H1 (cell line): ENCODE measurements around the gene TAOK2. TPM values are rescaled to one million over a fixed set of nuclear protein-coding genes. Genes with fewer than 3 reads are reported as not detected.
A peak's percentile ranks its signal among the peaks of the same experiment; 100 is the strongest.

Source experiments
- CTCF ChIA-PET: fragments of 300-600 bp; sonication (Branson Sonifier 250); formaldehyde crosslinking; loops from one replicate; lab custom pipeline; 2021; ENCODE audit not compliant: partially characterized antibody; lab: Charles Lee
- POLR2A ChIA-PET: fragments of 300-600 bp; sonication (Branson Sonifier 250); formaldehyde crosslinking; loops from one replicate; lab custom pipeline; 2021; ENCODE audit warnings: inconsistent platforms; ENCODE audit not compliant: partially characterized antibody; lab: Charles Lee
- DNase-seq, 2 experiments: peaks; one replicate each; pipeline versions ENCODE4 v3.0.0 to v3.0.0-alpha.2; 2010 to 2022; ENCODE audit warnings: low spot score in 2 of 2, low read depth in 1 of 2, mixed read lengths in 1 of 2
- FAIRE-seq: peaks from 2 replicates; lab custom pipeline; 2011; peaks lifted over from hg19 to GRCh38; lab: Jason Lieb, UNC
- H2AFZ ChIP-seq: 2 replicates; pipeline ENCODE4 v1.8.1; 2012; ENCODE audit warnings: low read length, inconsistent platforms
- H2AK5ac ChIP-seq: 2 replicates; pipeline ENCODE4 v1.6.1; 2013; ENCODE audit warnings: low read depth, low read length
- H2BK120ac ChIP-seq: replicated peaks from 2 replicates; pipeline ENCODE3; 2013; ENCODE audit warnings: low read depth, low read length, inconsistent platforms
- H2BK12ac ChIP-seq: 2 replicates; pipeline ENCODE4 v1.6.1; 2013; ENCODE audit warnings: low read depth, low read length
- H2BK15ac ChIP-seq: 2 replicates; pipeline ENCODE4 v1.6.1; 2013; ENCODE audit warnings: low read length
- H2BK20ac ChIP-seq: 2 replicates; pipeline ENCODE4 v1.6.1; 2013; ENCODE audit warnings: low read length
- H2BK5ac ChIP-seq: 2 replicates; pipeline ENCODE4 v1.6.1; 2013; ENCODE audit warnings: low read depth, low read length
- H3K14ac ChIP-seq: 2 replicates; pipeline ENCODE4 v1.6.1; 2013; ENCODE audit warnings: inconsistent platforms; ENCODE audit not compliant: insufficient read length
- H3K18ac ChIP-seq: 2 replicates; pipeline ENCODE4 v1.6.1; 2013; ENCODE audit warnings: low read length; ENCODE audit errors: extremely low read depth
- H3K23ac ChIP-seq: 2 replicates; pipeline ENCODE4 v1.6.1; 2013; ENCODE audit warnings: inconsistent platforms; ENCODE audit not compliant: insufficient read length
- H3K23me2 ChIP-seq: 2 replicates; pipeline ENCODE4 v1.6.1; 2013; ENCODE audit warnings: low read depth, low read length
- H3K27ac ChIP-seq: 2 replicates; pipeline ENCODE4 v1.6.1; 2011; ENCODE audit warnings: low read depth, low read length, inconsistent platforms
- H3K27me3 ChIP-seq, 4 experiments: replicated peaks in 1 of 4; 1 replicate in 1 of 4; 2 replicates in 3 of 4; pipeline versions ENCODE4 v1.6.1 to v1.8.1; 2011 to 2013; ENCODE audit warnings: low read length in 3 of 4, mild to moderate bottlenecking in 3 of 4, inconsistent platforms in 2 of 4, mixed read lengths in 2 of 4, moderate library complexity in 1 of 4; ENCODE audit not compliant: control insufficient read depth in 3 of 4, insufficient read depth in 3 of 4; ENCODE audit errors: extremely low read depth in 1 of 4
- H3K36me3 ChIP-seq, 4 experiments: 2 replicates each; pipeline versions ENCODE4 v1.6.1 to v1.8.1; 2011 to 2013; ENCODE audit warnings: mild to moderate bottlenecking in 4 of 4, low read length in 3 of 4, moderate library complexity in 2 of 4, control low read depth in 1 of 4, inconsistent platforms in 1 of 4; ENCODE audit not compliant: insufficient read depth in 4 of 4, control insufficient read depth in 2 of 4
- H3K4ac ChIP-seq: replicated peaks from 2 replicates; pipeline ENCODE3; 2013; ENCODE audit warnings: low read length, low read depth, mixed read lengths, inconsistent platforms; ENCODE audit not compliant: insufficient read length
- H3K4me1 ChIP-seq, 4 experiments: replicated peaks in 1 of 4; 1 replicate in 1 of 4; 2 replicates in 3 of 4; pipeline versions ENCODE4 v1.6.1 to v1.8.1; 2011 to 2013; ENCODE audit warnings: low read length in 3 of 4, inconsistent platforms in 2 of 4, mixed read lengths in 1 of 4; ENCODE audit not compliant: insufficient read depth in 4 of 4, control insufficient read depth in 3 of 4
- H3K4me2 ChIP-seq, 2 experiments: 2 replicates each; pipeline versions ENCODE4 v1.6.1 to v1.8.1; 2011 to 2013; ENCODE audit warnings: low read depth in 2 of 2, low read length in 2 of 2, control low read depth in 1 of 2, inconsistent platforms in 1 of 2, mild to moderate bottlenecking in 1 of 2; ENCODE audit not compliant: insufficient read depth in 1 of 2
- H3K4me3 ChIP-seq, 4 experiments: fragments of 200-600, 300-600 bp in 1 of 4; sonication (generic), shearing (Covaris generic), sonication (Bioruptor Twin) in 1 of 4; 2 replicates each; pipeline versions ENCODE4 v1.5.1 to v1.8.1; 2011 to 2016; ENCODE audit warnings: low read length in 4 of 4, low read depth in 3 of 4, control low read depth in 2 of 4, inconsistent platforms in 2 of 4, mild to moderate bottlenecking in 2 of 4, mixed read lengths in 1 of 4, moderate library complexity in 1 of 4; ENCODE audit not compliant: insufficient read depth in 2 of 4; ENCODE audit errors: extremely low read depth in 1 of 4
- H3K56ac ChIP-seq: replicated peaks from 2 replicates; pipeline ENCODE3; 2013; ENCODE audit warnings: low read depth, mild to moderate bottlenecking, mixed read lengths, low read length, inconsistent platforms; ENCODE audit not compliant: insufficient read length
- H3K79me1 ChIP-seq: 2 replicates; pipeline ENCODE4 v1.6.1; 2013; ENCODE audit warnings: low read depth, low read length, control low read depth
- H3K79me2 ChIP-seq, 2 experiments: 2 replicates each; pipeline versions ENCODE4 v1.6.1 to v1.8.1; 2012 to 2013; ENCODE audit warnings: low read length in 2 of 2, mild to moderate bottlenecking in 2 of 2, inconsistent platforms in 1 of 2; ENCODE audit not compliant: insufficient read depth in 2 of 2, control insufficient read depth in 1 of 2
- H3K9ac ChIP-seq, 4 experiments: replicated peaks in 1 of 4; 1 replicate in 1 of 4; 2 replicates in 3 of 4; pipeline versions ENCODE4 v1.6.1 to v1.8.1; 2011 to 2013; ENCODE audit warnings: low read depth in 3 of 4, low read length in 3 of 4, control low read depth in 2 of 4, mild to moderate bottlenecking in 2 of 4, moderate library complexity in 2 of 4, inconsistent platforms in 1 of 4; ENCODE audit errors: extremely low read depth in 1 of 4
- H3K9me3 ChIP-seq, 2 experiments: 2 replicates each; pipeline versions ENCODE4 v1.6.1 to v1.8.1; 2012 to 2013; ENCODE audit warnings: mild to moderate bottlenecking in 2 of 2, moderate library complexity in 2 of 2, control low read depth in 1 of 2, inconsistent platforms in 1 of 2, low read depth in 1 of 2, low read length in 1 of 2, mixed read lengths in 1 of 2; ENCODE audit not compliant: insufficient read depth in 2 of 2
- H4K20me1 ChIP-seq, 2 experiments: replicated peaks in 1 of 2; 2 replicates each; pipeline versions ENCODE3 to v1.8.1; 2011 to 2013; ENCODE audit warnings: inconsistent platforms in 2 of 2, low read length in 2 of 2, mild to moderate bottlenecking in 1 of 2; ENCODE audit not compliant: insufficient read depth in 2 of 2, control insufficient read depth in 1 of 2
- H4K5ac ChIP-seq: 2 replicates; pipeline ENCODE4 v1.6.1; 2013; ENCODE audit warnings: low read length, low read depth, mixed read lengths, inconsistent platforms; ENCODE audit not compliant: insufficient read length
- H4K8ac ChIP-seq: 2 replicates; pipeline ENCODE4 v1.8.0; 2013; ENCODE audit warnings: mild to moderate bottlenecking, moderate library complexity, low read length, inconsistent platforms; ENCODE audit not compliant: insufficient read depth; ENCODE audit errors: extremely low read depth
- H4K91ac ChIP-seq: replicated peaks from 2 replicates; pipeline ENCODE3; 2013; ENCODE audit warnings: low read length, mixed read lengths, inconsistent platforms; ENCODE audit not compliant: insufficient read length
- CBX8 ChIP-seq: fragments of 300-800, 300-1000 bp; sonication (generic); IDR thresholded peaks from 2 replicates; pipeline ENCODE4 v1.7.1; 2016; ENCODE audit warnings: low read depth, low read length, borderline replicate concordance
- CTCF ChIP-seq, 3 experiments: IDR thresholded peaks; 1 replicate in 2 of 3; 2 replicates in 1 of 3; pipeline versions ENCODE4 v1.5.1 to v1.6.1; 2011; ENCODE audit warnings: low read length in 3 of 3, mild to moderate bottlenecking in 3 of 3, inconsistent platforms in 2 of 3, low read depth in 1 of 3, moderate library complexity in 1 of 3; ENCODE audit not compliant: insufficient read depth in 1 of 3; ENCODE audit errors: control extremely low read depth in 1 of 3
- MAFK ChIP-seq: IDR thresholded peaks from 2 replicates; pipeline ENCODE4 v1.6.1; 2012; ENCODE audit warnings: low read depth, mild to moderate bottlenecking, improper control_type of control experiment, low read length
- RBBP5 ChIP-seq: IDR thresholded peaks from 2 replicates; pipeline ENCODE4 v1.7.1; 2012; ENCODE audit warnings: low read depth, mild to moderate bottlenecking, inconsistent platforms, low read length, moderate library complexity, borderline replicate concordance
- SIX5 ChIP-seq: IDR thresholded peaks from 2 replicates; pipeline ENCODE4 v1.6.1; 2011; ENCODE audit warnings: mild to moderate bottlenecking, low read depth, low read length
- SP2 ChIP-seq: IDR thresholded peaks from 2 replicates; pipeline ENCODE4 v1.6.1; 2012; ENCODE audit warnings: mild to moderate bottlenecking, low read length, inconsistent platforms
- SP4 ChIP-seq: IDR thresholded peaks from 2 replicates; pipeline ENCODE4 v1.6.1; 2012; ENCODE audit warnings: low read length, inconsistent platforms
- TCF12 ChIP-seq: IDR thresholded peaks from 2 replicates; pipeline ENCODE4 v1.6.1; 2011; ENCODE audit warnings: low read depth, mild to moderate bottlenecking, low read length
- TEAD4 ChIP-seq: IDR thresholded peaks from 2 replicates; pipeline ENCODE4 v1.6.1; 2012; ENCODE audit warnings: low read depth, low read length, inconsistent platforms, mixed read lengths
- WGBS, 2 experiments: shearing (Covaris generic) in 1 of 2; methylation state at CpG; one replicate each; pipeline versions ENCODE4 v1.1.6 to v1.1.7; 2013 to 2015; ENCODE audit warnings: low lambda C conversion rate in 2 of 2, mixed read lengths in 2 of 2, inconsistent platforms in 1 of 2, low coverage in 1 of 2, missing lambda C conversion rate in 1 of 2; ENCODE audit not compliant: insufficient replicate concordance in 2 of 2, insufficient coverage in 1 of 2, insufficient read length in 1 of 2; ENCODE audit errors: extremely low coverage in 1 of 2, missing lambda C conversion rate in 1 of 2; 5-methylcytosine and 5-hydroxymethylcytosine counted together
- polyA plus RNA-seq, 7 experiments: library from polyadenylated mRNA; depleted of rRNA in 3 of 7; stranded (reverse) in 5 of 7; unstranded in 2 of 7; fragments of >200 nt in 5 of 7; fragments of 200-250 nt in 2 of 7; gene quantifications; 1 replicate in 5 of 7; 2 replicates in 1 of 7; 4 replicates in 1 of 7; pipeline versions ENCODE4 v1.2.1 to v1.2.3, GENCODE V29; 2011 to 2013; ENCODE audit warnings: missing spikeins in 2 of 7, mixed read lengths in 2 of 7
- total RNA-seq: library from RNA; stranded (reverse); fragmentation: NEBNext Ultra II Directional; extraction: Animal tissue kit (Norgen Biotek cat#: 25700); gene quantifications from 2 replicates; pipeline ENCODE4 v1.2.1, GENCODE V29; 2021

TAOK2 gene
- total and polyA plus RNA-seq, 2 of the 8 experiments (the other 6 are each of a cell fraction or from before 2014, with no cell fraction given): 13.5 to 32.6 TPM

GRCh38 chr16:29943846-29944799 lies 29.5 kb upstream of the TAOK2 start:
- no peak overlapping the region for H3K9ac ChIP-seq
- DNase-seq (no peak), FAIRE-seq (no peak)
- H2BK120ac ChIP-seq: no peak overlapping the region
- peak overlapping the region; percentile 60; the same call in 1 of the 2 replicates for H3K18ac ChIP-seq
- no peak overlapping the region for H3K4me3 ChIP-seq
- no peaks in the 10 kb centered on the region for H4K20me1 ChIP-seq
- H3K9me3 ChIP-seq: no peaks in the 10 kb centered on the region
- H4K91ac ChIP-seq: no peak overlapping the region
- no peak overlapping the region for H4K8ac ChIP-seq
- peak overlapping the region; percentile 68; the same call in 1 of the 2 replicates for H2BK12ac ChIP-seq
- H3K23ac ChIP-seq: no peak overlapping the region
- H3K14ac ChIP-seq: no peak overlapping the region
- 72% methylated on average over 11 of the region's 11 CpGs; no CpG with 5 or more reads in 1 of the 2 experiments for WGBS, 2 experiments
- H2BK20ac ChIP-seq: peak overlapping the region; percentile 61; the same call in 1 of the 2 replicates
- ChIA-PET CTCF (interaction anchor here (0.6 to 3.6 kb wide), 17 partner anchors 8 to 571 kb away, joined by 3 to 19 read pairs (median 6); partner anchors contain the start of genes KCTD13 and TMEM219), POLR2A (interaction anchor here (0.8 to 3.8 kb wide), 4 partner anchors 17 to 121 kb away, joined by 3 to 19 read pairs (median 4); partner anchors contain the start of genes ALDOA, HIRIP3 and KCTD13)
- no peaks in the 10 kb centered on the region for H3K36me3 ChIP-seq
- H3K56ac ChIP-seq: no peak overlapping the region
- no peaks in the 10 kb centered on the region; a peak in 1 of 7 replicates for H3K4me1 ChIP-seq
- H3K79me1 ChIP-seq: no peaks in the 10 kb centered on the region
- no peaks in the 10 kb centered on the region for H3K23me2 ChIP-seq
- H3K4ac ChIP-seq: no peak overlapping the region
- H3K27ac ChIP-seq: no peak overlapping the region
- H2AK5ac ChIP-seq: no peak overlapping the region
- H3K4me2 ChIP-seq: no peak overlapping the region
- H3K27me3 ChIP-seq: peaks cover 0 to 3% (median 0%) of the 10 kb centered on the region in 4 experiments; a peak in 1 of 7 replicates
- H2BK5ac ChIP-seq: no peak overlapping the region
- 0 out of 2 replicates have a peak overlapping the region, but pooled peaks have one; percentile 37 for H2AFZ ChIP-seq
- no peak overlapping the region for H2BK15ac ChIP-seq
- H3K79me2 ChIP-seq: no peaks in the 10 kb centered on the region
- H4K5ac ChIP-seq: no peak overlapping the region
- TF ChIP-seq TCF12 (no peak), TEAD4 (peak; percentile 82), MAFK (no peak), SIX5 (no peak), RBBP5 (0 out of 2 replicates have a peak, but pooled peaks have one; percentile 40), SP2 (no peak), CTCF (IDR thresholded peaks at IDR 0.05; ENCODE audit: control extremely low read depth in 1 of 3, insufficient read depth in 1 of 3, low read depth in 1 of 3, low read length in 3 of 3) (peak; percentile 22 to 67 (median 51)), CBX8 (no peak), SP4 (no peak)
